ENCODE results near the gene GNB1.

Gene GNB1

GRCh38 chr1:1852619-1853414, 38.1 kb downstream of the GNB1 start:
- Mint-ChIP-seq H3K27ac (peak overlapping the region; percentile 30), H3K4me3 (no peak overlapping the region), H3K4me1 (ENCODE audit: low read depth) (peaks cover 62% of the 10 kb centered on the region), H3K27me3 (no peaks in the 10 kb centered on the region), H3K36me3 (ENCODE audit: low read depth) (peaks cover 55% of the 10 kb centered on the region), H3K9me3 (no peaks in the 10 kb centered on the region)
- DNase-seq = no peak

DNA sequence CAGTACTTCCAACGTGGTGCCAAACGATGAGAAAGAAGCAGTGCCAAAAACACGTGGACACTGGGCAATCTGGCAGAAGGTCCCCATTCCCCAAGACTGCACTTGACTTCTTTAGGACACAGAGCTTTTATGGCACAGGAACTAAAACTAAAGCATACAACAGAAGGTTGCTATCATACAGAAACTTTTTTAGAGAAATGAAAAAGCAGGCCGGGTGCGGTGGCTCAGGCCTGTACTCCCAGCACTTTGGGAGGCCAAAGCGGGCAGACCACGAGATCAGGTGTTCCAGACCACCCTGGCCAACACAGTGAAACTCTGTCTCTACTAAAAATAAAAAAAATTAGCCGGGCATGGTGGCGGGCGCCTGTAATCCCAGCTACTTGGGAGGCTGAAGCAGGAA, 43.0 kb downstream of the GNB1 start:
- Mint-ChIP-seq H3K9me3 (no peaks in the 10 kb centered on the region), H3K4me1 (ENCODE audit: low read depth) (peaks cover 66% of the 10 kb centered on the region), H3K36me3 (ENCODE audit: low read depth) (peaks cover 59% of the 10 kb centered on the region), H3K27ac (peak overlapping the region; percentile 73), H3K4me3 (no peak overlapping the region), H3K27me3 (no peaks in the 10 kb centered on the region)
- DNase-seq = no peak

GRCh38 chr1:1847061-1847850, 43.6 kb downstream of the GNB1 start:
- Mint-ChIP-seq H3K27me3 (no peaks in the 10 kb centered on the region), H3K9me3 (no peaks in the 10 kb centered on the region), H3K4me3 (no peak overlapping the region), H3K27ac (peak overlapping the region; percentile 73), H3K36me3 (ENCODE audit: low read depth) (peaks cover 60% of the 10 kb centered on the region), H3K4me1 (ENCODE audit: low read depth) (peaks cover 69% of the 10 kb centered on the region)
- no peak for DNase-seq

GRCh38 chr1:1846386-1846918, 44.4 kb downstream of the GNB1 start:
- H3K9me3 Mint-ChIP-seq = no peaks in the 10 kb centered on the region
- H3K27ac Mint-ChIP-seq = peak overlapping the region; percentile 73
- H3K4me3 Mint-ChIP-seq = no peak overlapping the region
- H3K36me3 Mint-ChIP-seq (ENCODE audit: low read depth) = peaks cover 62% of the 10 kb centered on the region
- peaks cover 74% of the 10 kb centered on the region for H3K4me1 Mint-ChIP-seq (ENCODE audit: low read depth)
- H3K27me3 Mint-ChIP-seq = no peaks in the 10 kb centered on the region
- no peak for DNase-seq

DNA sequence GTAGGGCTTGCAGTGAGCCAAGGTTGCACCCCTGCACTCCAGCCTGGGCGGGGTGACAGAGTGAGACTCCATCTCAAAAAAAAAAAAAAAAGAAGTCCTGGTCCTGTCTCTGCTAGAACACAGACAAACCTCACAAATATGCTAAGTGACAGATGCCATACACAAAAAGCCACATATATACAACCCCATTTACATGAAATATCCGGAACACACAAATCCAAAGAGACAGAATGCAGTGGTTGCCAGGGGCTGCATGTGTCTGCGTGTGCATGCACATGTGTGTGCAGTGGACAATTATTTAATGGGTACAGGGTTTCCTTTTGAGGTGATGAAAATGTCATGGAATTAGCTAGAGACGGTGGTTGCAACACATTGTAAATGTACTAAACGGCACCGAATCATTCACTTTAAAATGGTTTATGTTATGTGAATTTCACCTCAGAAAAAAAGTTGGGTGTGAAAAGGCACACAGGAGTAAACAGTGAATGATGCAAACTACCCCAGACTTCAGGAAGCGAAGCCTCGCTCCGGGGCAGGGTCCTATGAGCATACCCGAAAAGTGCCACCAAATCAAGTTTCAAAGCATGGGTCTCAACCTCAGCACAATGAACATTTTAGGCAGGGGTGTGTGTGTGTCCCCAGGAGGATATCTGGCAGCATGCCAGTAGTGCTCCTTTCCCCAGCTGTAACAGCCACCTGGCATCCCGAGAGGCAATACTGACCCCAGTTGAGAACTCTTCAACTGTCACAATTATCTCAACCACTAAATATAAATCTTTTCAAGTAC, 48.3 kb downstream of the GNB1 start:
- Mint-ChIP-seq H3K36me3 (ENCODE audit: low read depth) (peaks cover 68% of the 10 kb centered on the region), H3K9me3 (no peaks in the 10 kb centered on the region), H3K4me1 (ENCODE audit: low read depth) (peaks cover 67% of the 10 kb centered on the region), H3K4me3 (no peak overlapping the region), H3K27me3 (no peaks in the 10 kb centered on the region), H3K27ac (peak overlapping the region; percentile 87)
- no peak for DNase-seq

DNA sequence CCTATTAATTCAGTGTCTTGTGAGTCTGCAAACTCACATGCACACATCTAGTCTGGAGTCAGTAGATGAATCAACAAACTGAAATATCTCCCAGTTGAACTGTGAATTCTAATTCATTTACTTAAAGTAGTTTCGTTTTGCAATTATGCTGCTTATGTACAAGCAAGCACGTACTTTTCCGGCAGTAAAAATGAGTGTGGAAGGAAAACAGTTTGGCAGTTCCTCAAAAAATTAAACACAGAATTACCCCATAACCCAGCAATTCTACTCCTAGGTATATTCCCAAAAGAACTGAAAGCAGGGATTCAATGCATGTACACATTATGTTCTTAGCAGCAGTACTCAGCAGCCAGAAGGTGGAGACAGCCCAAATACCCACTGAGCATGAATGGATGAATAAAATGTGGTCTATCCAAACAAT, 49.3 kb downstream of the GNB1 start:
- Mint-ChIP-seq H3K4me3 (no peak overlapping the region), H3K4me1 (ENCODE audit: low read depth) (peaks cover 60% of the 10 kb centered on the region), H3K36me3 (ENCODE audit: low read depth) (peaks cover 68% of the 10 kb centered on the region), H3K27ac (peak overlapping the region; percentile 87), H3K9me3 (no peaks in the 10 kb centered on the region), H3K27me3 (no peaks in the 10 kb centered on the region)
- no peak for DNase-seq

DNA sequence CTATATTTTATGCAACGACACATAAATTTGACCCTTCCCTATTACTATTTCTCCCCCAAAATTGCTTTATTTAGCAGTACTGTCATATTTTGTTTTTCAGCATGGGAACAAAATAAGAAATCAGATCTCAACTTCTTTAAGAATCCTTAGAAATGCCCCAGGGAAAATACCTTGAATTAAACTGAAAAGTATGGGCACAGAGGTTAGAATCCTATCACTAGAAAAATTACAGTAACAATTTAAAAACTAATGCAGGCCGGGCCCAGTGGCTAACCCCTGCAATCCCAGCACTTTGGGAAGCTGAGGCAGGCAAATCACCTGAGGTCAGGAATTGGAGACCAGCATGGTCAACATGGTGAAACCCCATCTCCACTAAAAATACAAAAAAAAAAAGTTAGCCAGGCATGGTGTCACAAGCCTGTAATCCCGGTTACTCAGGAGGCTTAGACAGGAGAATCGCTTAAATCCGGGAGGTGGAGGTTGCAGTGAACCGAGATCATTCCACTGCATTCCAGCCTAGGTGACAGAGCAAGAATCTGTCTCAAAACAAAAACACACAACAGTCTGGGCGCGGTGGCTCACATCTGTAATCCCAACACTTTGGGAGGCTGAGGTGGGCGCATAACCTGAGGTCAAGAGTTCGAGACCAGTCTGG, 51.4 kb downstream of the GNB1 start:
- H3K36me3 Mint-ChIP-seq (ENCODE audit: low read depth) = peaks cover 73% of the 10 kb centered on the region
- H3K4me3 Mint-ChIP-seq = no peak overlapping the region
- peak overlapping the region; percentile 61 for H3K27ac Mint-ChIP-seq
- no peaks in the 10 kb centered on the region for H3K9me3 Mint-ChIP-seq
- DNase-seq = no peak
- H3K4me1 Mint-ChIP-seq (ENCODE audit: low read depth) = peaks cover 48% of the 10 kb centered on the region
- no peaks in the 10 kb centered on the region for H3K27me3 Mint-ChIP-seq

- Mint-ChIP-seq H3K9me3 (no peaks in the 10 kb centered on the region), H3K4me1 (ENCODE audit: low read depth) (peaks cover 41% of the 10 kb centered on the region), H3K36me3 (ENCODE audit: low read depth) (peaks cover 80% of the 10 kb centered on the region), H3K27ac (no peak overlapping the region), H3K4me3 (no peak overlapping the region), H3K27me3 (no peaks in the 10 kb centered on the region)
- DNase-seq = no peak
Measured at GRCh38 chr1:1836119-1836518, 54.8 kb downstream of the GNB1 start.

- no peaks in the 10 kb centered on the region for H3K9me3 Mint-ChIP-seq
- no peaks in the 10 kb centered on the region for H3K27me3 Mint-ChIP-seq
- H3K36me3 Mint-ChIP-seq (ENCODE audit: low read depth) = peaks cover 83% of the 10 kb centered on the region
- peaks cover 35% of the 10 kb centered on the region for H3K4me1 Mint-ChIP-seq (ENCODE audit: low read depth)
- DNase-seq = no peak
- H3K27ac Mint-ChIP-seq = peak overlapping the region; percentile 61
- H3K4me3 Mint-ChIP-seq = no peak overlapping the region
Measured at GRCh38 chr1:1835546-1835945, 55.3 kb downstream of the GNB1 start.

- Mint-ChIP-seq H3K4me1 (ENCODE audit: low read depth) (peaks cover 37% of the 10 kb centered on the region), H3K4me3 (no peak overlapping the region), H3K27ac (peak overlapping the region; percentile 84), H3K27me3 (no peaks in the 10 kb centered on the region), H3K36me3 (ENCODE audit: low read depth) (peaks cover 79% of the 10 kb centered on the region), H3K9me3 (no peaks in the 10 kb centered on the region)
- DNase-seq = no peak
Measured at GRCh38 chr1:1833916-1834325, 57.0 kb downstream of the GNB1 start.

GRCh38 chr1:1833456-1833855, 57.4 kb downstream of the GNB1 start:
- H3K27me3 Mint-ChIP-seq = no peaks in the 10 kb centered on the region
- peaks cover 77% of the 10 kb centered on the region for H3K36me3 Mint-ChIP-seq (ENCODE audit: low read depth)
- H3K27ac Mint-ChIP-seq = peak overlapping the region; percentile 84
- DNase-seq = no peak
- peaks cover 38% of the 10 kb centered on the region for H3K4me1 Mint-ChIP-seq (ENCODE audit: low read depth)
- H3K9me3 Mint-ChIP-seq = no peaks in the 10 kb centered on the region
- no peak overlapping the region for H3K4me3 Mint-ChIP-seq

DNA sequence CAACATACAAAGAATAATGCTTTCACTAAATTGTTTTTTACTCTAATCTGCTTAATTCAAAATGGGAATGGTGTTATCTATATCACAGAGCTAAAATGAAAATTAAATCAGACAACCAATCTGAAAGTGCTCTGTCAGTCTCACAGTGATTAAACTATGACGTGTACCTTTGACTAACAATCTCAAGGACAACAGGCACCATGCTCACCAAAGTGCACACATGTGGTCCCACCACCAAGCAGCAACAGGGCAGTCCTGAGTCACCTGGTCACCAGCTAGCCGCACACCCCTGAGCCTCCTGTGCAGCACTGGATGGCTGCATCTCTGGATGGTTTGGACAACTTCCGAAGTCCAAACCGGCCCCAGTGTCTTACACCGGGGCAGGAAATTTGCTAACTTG, 58.1 kb downstream of the GNB1 start:
- Mint-ChIP-seq H3K27me3 (no peaks in the 10 kb centered on the region), H3K4me1 (ENCODE audit: low read depth) (peaks cover 44% of the 10 kb centered on the region), H3K36me3 (ENCODE audit: low read depth) (peaks cover 79% of the 10 kb centered on the region), H3K4me3 (no peak overlapping the region), H3K27ac (peak overlapping the region; percentile 84), H3K9me3 (no peaks in the 10 kb centered on the region)
- DNase-seq = no peak

DNA sequence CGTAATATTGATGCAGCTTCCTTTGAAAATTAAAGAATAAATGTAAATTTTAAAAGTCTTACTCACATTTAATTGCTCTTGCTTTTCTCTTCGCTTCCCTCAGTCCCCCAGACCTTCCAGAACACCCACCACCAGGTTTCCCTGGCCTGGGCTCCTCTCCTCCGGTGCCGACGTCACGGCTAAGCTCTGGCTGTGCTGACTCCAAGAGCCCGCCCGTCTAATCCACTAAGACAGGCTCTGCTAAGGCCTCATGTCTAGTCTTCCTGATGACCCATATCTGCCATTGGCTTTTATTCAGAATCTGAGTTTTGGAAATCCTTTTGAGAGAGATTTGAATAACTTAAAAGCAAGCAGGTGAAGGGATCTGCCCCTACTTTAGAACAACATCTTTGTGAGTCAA, 58.7 kb downstream of the GNB1 start:
- H3K4me1 Mint-ChIP-seq (ENCODE audit: low read depth) = peaks cover 49% of the 10 kb centered on the region
- H3K27ac Mint-ChIP-seq = peak overlapping the region; percentile 84
- no peak for DNase-seq
- H3K27me3 Mint-ChIP-seq = no peaks in the 10 kb centered on the region
- no peaks in the 10 kb centered on the region for H3K9me3 Mint-ChIP-seq
- H3K36me3 Mint-ChIP-seq (ENCODE audit: low read depth) = peaks cover 77% of the 10 kb centered on the region
- no peak overlapping the region for H3K4me3 Mint-ChIP-seq

Data from activated T-cell treated with anti-CD3 and anti-CD28 coated beads, Interleukin-2, amount 50 U/mL, for 24 hours (primary cell).